ENCODE measurements around the gene ELF3.
A peak's percentile ranks its signal among the peaks of the same experiment; 100 is the strongest.
"Not testable (repeated sequence)": the region's sequence is repeated elsewhere in the genome, so short reads cannot be mapped to it uniquely, and the experiment has no call there.

ELF3 gene

GRCh38 chr1:202009326-202010179, 834 bp upstream of the ELF3 start:
- DNase-seq, result peak; percentile 73

GRCh38 chr1:202011994-202012393, 1.6 kb downstream of the ELF3 start:
- DNase-seq, result no peak

GRCh38 chr1:202012544-202013478, 2.4 kb downstream of the ELF3 start:
- no peak for DNase-seq

DNA sequence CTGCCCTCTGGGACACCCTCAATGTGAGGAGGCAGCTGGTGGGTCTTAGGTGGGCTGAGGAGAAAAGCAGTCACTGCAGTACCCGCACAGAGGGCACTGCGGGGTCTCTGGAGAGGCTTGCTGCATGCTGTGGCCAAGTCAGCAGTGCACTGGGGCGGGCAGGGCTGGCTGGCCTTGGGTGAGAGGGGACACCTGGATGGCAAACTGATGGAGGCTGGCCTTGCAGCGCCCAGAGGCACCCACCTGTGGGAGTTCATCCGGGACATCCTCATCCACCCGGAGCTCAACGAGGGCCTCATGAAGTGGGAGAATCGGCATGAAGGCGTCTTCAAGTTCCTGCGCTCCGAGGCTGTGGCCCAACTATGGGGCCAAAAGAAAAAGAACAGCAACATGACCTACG, 3.2 kb downstream of the ELF3 start:
- DNase-seq, result no peak

DNA sequence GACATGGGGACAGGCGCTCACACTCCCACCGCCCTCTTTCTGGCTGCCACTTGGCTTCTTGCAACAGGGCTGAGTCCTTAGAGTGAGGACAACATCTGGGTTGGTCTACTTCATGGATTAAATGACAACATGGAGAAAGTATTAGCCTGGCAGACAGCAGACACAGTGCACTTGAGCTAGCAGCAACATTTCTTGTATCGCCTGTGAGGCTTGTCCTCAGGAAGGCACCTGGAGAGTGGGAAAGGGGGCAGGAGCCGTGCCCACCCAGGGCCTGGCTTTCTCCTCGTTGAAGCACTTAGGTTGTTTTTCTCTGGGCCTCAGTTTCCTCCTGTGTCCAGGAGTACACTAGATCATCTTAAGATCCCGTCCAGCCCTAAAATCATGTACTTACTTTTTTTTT, 3.7 kb downstream of the ELF3 start:
- no peak for DNase-seq

DNA sequence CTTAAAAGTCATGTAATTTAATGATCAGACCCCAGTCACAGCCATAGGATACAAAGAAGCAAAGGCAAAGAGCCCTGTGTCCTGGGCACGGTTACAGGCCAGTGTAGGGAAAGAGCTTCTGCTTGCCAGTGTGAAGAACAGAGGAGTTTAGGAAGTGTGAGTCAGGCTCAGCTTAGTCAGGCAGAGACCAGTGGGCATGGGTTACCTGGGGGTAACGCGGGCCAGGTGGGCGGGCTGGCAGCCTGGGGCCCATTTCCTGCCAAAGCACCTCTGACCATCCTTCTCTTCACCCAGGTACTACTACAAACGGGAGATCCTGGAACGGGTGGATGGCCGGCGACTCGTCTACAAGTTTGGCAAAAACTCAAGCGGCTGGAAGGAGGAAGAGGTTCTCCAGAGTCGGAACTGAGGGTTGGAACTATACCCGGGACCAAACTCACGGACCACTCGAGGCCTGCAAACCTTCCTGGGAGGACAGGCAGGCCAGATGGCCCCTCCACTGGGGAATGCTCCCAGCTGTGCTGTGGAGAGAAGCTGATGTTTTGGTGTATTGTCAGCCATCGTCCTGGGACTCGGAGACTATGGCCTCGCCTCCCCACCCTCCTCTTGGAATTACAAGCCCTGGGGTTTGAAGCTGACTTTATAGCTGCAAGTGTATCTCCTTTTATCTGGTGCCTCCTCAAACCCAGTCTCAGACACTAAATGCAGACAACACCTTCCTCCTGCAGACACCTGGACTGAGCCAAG, 4.7 kb downstream of the ELF3 start:
- DNase-seq, result no peak

- no peak for DNase-seq
Observed at GRCh38 chr1:202015662-202015937, 5.2 kb downstream of the ELF3 start.

- DNase-seq, result no peak
Observed at GRCh38 chr1:202016022-202016810, 5.8 kb downstream of the ELF3 start.

DNA sequence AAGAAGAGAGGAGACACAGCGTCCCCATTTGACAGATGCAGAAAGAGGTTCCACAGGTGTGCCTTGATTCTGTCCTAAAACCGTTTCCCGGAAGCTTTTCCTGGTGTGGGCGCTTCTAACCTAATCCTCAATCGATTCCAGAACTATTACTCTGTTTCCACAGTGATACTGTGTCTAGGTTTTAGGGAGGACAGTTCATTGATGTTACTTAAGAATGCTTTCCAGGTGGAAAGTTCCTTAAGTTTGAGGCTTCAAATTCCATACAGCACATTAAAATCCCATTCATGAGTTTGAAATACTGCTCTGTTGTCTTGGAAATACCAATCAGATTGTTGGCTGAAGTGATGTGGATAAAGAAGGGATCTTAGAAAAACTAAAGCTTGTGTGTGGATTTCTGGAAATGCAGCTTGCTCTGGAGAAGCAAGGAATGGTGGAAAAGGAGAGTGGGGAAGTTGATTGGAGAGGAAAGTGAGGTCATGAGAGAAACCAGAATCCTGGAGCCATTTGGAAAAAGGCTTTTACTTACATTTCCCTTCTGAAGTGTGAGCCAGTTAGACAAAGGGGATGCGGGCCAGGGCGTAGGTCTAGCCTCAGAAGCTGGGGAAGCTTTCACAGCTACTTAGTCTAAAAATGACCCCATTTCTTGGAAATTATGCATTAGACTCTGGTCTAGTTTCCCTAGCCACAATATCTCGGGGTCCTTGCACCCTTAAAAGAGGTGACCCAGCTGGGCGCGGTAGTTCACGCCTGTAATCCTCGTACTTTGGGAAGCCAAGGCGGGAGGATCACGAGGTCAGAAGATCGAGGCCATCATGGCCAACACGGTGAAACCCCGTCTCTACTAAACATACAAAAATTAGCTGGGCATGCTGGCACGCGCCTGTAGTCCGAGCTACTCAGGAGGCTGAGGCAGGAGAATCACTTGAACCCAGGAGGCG, 6.7 kb downstream of the ELF3 start:
- DNase-seq, result no peak

GRCh38 chr1:202017749-202018467, 7.5 kb downstream of the ELF3 start:
- DNase-seq, result no peak

DNA sequence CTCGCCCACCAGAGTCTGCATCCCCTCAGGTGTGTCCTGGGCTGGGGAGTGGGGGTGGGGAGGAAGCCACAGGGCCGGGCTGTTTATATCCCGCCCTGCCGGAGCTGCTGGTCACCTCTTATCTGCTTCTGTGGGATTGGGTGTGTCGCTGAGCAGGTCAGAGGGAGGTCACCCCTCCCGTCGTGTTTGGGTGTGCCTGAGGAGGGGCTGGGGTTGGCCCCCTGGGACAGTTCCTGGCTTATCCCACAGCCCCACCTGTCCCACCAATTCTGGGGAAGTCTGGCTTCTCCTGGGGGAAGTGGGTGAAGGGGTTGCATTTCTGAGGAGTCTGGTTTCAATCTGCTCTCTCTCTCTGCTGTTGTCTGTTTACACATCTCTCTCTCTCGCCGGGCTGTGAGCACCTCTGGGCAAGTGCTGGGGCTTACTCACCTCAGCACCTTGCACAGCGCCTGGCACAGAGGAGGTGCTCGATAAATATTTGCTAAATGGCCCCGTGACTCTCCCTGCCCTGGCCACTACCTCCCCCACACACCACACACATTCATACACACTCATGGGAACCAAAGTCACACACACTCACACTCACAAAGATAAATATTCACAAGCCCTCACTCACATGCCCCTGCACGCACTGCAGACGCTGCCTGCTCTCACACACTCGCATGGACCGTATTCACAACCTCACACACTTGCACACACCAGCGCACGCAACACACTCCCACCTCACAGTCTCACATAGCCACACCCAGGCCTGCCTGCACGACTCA, 8.3 kb downstream of the ELF3 start:
- DNase-seq, result no peak

DNA sequence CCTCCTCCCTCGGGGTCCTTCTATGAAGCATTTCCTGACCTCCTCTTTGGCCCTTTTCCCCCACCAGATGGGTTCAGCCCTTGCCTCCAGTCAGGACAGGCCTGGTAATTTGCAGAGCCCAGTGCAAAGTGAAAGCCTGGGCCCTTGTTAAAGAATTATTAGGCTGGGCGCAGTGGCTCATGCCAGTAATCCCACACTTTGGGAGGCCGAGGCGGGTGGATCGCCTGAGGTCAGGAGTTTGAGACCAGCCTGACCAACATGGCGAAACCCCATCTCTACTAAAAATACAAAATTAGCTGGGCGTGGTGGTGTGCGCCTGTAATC, 8.8 kb downstream of the ELF3 start:
- not testable (repeated sequence) for DNase-seq

DNA sequence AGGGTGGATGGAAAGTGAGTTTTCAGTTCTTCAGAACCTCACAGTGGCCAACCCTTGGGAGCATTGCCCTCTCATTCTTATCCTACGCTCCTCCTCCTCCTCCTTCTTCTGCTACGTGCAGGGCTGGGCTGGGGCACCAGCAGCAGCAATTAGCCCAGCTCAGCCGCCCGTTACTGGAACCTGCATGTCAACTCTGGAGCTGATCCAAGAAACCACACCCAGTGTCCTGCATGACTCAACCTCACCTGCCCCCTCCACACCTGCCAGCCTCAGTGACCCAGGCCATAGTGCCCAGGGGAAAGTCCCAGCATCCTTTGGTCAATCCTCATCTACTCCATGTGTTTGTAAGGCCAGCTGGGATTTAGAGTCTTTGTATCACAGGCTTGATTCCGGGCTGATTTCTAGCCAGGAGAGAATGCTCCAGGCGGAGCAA, 12.6 kb downstream of the ELF3 start:
- DNase-seq, result no peak

- DNase-seq, result no peak
Observed at GRCh38 chr1:202029171-202029665, 18.8 kb downstream of the ELF3 start.

- no peak for DNase-seq
Observed at GRCh38 chr1:202029727-202030126, 19.3 kb downstream of the ELF3 start.

GRCh38 chr1:202031796-202032195, 21.4 kb downstream of the ELF3 start:
- DNase-seq, result no peak

DNA sequence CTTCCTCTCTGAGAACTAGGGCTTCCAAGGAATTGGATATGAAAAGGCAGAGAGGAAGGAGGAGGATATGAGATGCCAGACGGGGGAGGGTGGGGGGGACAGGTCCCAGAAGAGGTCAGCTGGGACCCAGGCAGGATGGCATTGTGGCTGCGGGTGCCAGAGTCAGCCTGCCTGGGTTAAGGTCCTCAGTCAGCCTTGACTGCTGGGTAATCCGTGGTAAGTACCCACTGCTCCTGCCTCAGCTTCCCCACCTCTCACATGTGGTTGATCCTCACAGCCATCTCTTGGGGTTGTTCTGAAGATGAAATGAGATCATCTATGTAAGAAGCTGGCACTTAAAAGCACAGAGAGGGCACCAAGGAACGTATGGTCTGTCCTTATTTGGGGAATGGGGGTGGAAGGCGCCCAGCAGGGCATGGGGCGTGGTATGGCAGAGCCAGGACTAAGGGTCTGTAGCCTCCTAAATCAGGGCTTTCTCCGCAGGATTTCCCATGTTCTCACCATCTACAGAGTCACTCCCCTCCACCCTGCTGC, 23.8 kb downstream of the ELF3 start:
- DNase-seq, result no peak

- DNase-seq, result no peak
Observed at GRCh38 chr1:202034683-202035462, 24.5 kb downstream of the ELF3 start.
